Vagina (tissue), 2 donors: Measurements from ENCODE around the gene MRPL17. TPM values are rescaled to one million over a fixed set of nuclear protein-coding genes. Genes with fewer than 3 reads are reported as not detected.
A peak's percentile ranks its signal among the peaks of the same experiment; 100 is the strongest.
"Not testable (repeated sequence)": the region's sequence is repeated elsewhere in the genome, so short reads cannot be mapped to it uniquely, and the experiment has no call there.

Experiments used
- DNase-seq, 2 donors: peaks; one replicate each; pipeline ENCODE4 v3.0.0-alpha.2; 2017; ENCODE audit errors: extremely low spot score in 2 of 2
- H3K27ac ChIP-seq: fragments of 200-600 bp; sonication (generic); one replicate; pipeline ENCODE4 v1.5.1; 2019
- H3K27me3 ChIP-seq: fragments of 200-600 bp; sonication (generic); one replicate; pipeline ENCODE4 v1.5.1; 2019
- H3K36me3 ChIP-seq, 2 donors: fragments of 200-600 bp; sonication (generic); one replicate each; pipeline ENCODE4 v1.5.1; 2017 to 2019
- H3K4me1 ChIP-seq: fragments of 200-600 bp; sonication (generic); one replicate; pipeline ENCODE4 v1.5.1; 2019
- H3K4me3 ChIP-seq, 2 donors: fragments of 200-600 bp; sonication (generic); 1 replicate in 1 of 2; 2 replicates in 1 of 2; pipeline ENCODE4 v1.5.1; 2016 to 2019
- H3K9me3 ChIP-seq: fragments of 200-600 bp; sonication (generic); one replicate; pipeline ENCODE4 v1.5.1; 2019
- CTCF ChIP-seq, 3 experiments: fragments of 450-650 bp in 2 of 3; fragments of 200-600 bp in 1 of 3; sonication (generic) in 1 of 3; IDR thresholded peaks; one replicate each; pipeline ENCODE4 v1.5.1; 2017 to 2019; ENCODE audit warnings: antibody characterized with exemption in 3 of 3, mild to moderate bottlenecking in 2 of 3, moderate library complexity in 2 of 3
- POLR2A ChIP-seq, 2 donors: fragments of 450-650 bp; IDR thresholded peaks; one replicate each; pipeline ENCODE4 v1.6.1; 2017; ENCODE audit warnings: antibody characterized with exemption in 2 of 2, mild to moderate bottlenecking in 2 of 2, moderate library complexity in 2 of 2
- POLR2AphosphoS5 ChIP-seq, 2 donors: sonication (generic); formaldehyde crosslinking; IDR thresholded peaks; one replicate each; pipeline ENCODE4 v1.9.0; 2017; ENCODE audit warnings: antibody characterized with exemption in 2 of 2, mild to moderate bottlenecking in 2 of 2, low read depth in 1 of 2; ENCODE audit not compliant: insufficient read depth in 1 of 2
- intact Hi-C: fragments of 100-400 bp; cut with DNase I; formaldehyde crosslinking; loops from one replicate; pipeline ENCODE4 v1.15.1; 2023
- total RNA-seq: library from RNA; depleted of rRNA; stranded (reverse); fragments of >200 nt; gene quantifications from one replicate; pipeline ENCODE4 v1.2.3, GENCODE V29; 2016

MRPL17 gene
- total RNA-seq, 1 donor from 2014 or later, result 55.2 TPM

DNA sequence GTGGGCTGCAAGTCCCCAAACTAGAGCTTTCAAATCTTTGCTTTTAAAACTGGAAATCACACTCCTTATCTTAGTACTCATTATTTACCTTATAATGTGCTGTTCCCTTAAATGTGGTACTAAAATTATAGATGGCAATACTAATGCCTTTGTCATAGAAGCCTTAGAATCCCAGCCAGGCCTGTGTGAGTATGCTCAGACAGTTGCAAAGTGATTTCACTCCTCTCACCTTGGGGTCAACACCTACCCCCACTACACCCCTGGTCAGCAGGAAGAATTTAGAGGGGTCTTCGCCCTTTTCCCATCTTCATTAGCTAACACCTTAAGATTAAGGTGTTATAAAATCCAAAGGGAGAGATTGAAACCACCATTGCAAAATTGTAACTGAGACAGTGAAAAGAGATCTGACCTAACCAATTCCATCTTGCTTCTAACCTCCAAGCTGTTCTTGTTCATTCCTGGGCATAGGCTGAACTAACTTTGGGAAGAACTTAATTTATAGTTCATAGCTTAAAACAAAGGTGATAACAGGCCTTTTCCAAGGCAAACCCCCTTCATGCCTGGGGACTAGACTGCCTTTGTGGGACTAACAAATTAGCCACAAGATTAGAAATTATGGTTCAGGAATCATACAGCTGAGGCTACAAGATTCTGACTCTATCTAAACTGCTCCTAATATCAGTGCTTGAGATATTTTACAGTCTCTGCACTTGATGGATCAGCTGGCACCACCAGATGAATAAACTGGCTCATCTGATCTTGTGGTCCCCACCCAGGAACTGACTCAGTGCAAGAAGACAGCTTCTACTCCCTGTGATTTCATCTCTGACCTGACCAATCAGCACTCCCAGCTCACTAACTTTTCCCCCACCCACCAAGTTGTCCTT, 10.4 kb upstream of the MRPL17 start:
- DNase-seq, result no peak
- no peak for TF ChIP-seq POLR2AphosphoS5 (IDR thresholded peaks at IDR 0.05; ENCODE audit: insufficient read depth in 1 of 2, low read depth in 1 of 2)
- TF ChIP-seq CTCF (IDR thresholded peaks at IDR 0.05), result no peak
- TF ChIP-seq POLR2A (IDR thresholded peaks at IDR 0.05), result no peak
- intact Hi-C loops, result no loop called here

GRCh38 chr11:6692128-6692527, 9.0 kb upstream of the MRPL17 start:
- peaks cover 27% of the 10 kb centered on the region for H3K4me1 ChIP-seq
- intact Hi-C loops, result no loop called here
- DNase-seq, result no peak
- H3K36me3 ChIP-seq, result no peaks in the 10 kb centered on the region
- H3K4me3 ChIP-seq, result no peak overlapping the region
- TF ChIP-seq POLR2AphosphoS5 (IDR thresholded peaks at IDR 0.05; ENCODE audit: insufficient read depth in 1 of 2, low read depth in 1 of 2) (no peak), POLR2A (IDR thresholded peaks at IDR 0.05) (no peak), CTCF (IDR thresholded peaks at IDR 0.05) (no peak)
- no peaks in the 10 kb centered on the region for H3K9me3 ChIP-seq
- no peaks in the 10 kb centered on the region for H3K27me3 ChIP-seq
- no peak overlapping the region for H3K27ac ChIP-seq

More for the DNA sequence above, 10.4 kb upstream of the MRPL17 start:
- Histone ChIP-seq H3K9me3 (no peaks in the 10 kb centered on the region), H3K4me1 (peaks cover 27% of the 10 kb centered on the region), H3K36me3 (no peaks in the 10 kb centered on the region), H3K4me3 (no peak overlapping the region), H3K27me3 (no peaks in the 10 kb centered on the region), H3K27ac (no peak overlapping the region)

- H3K4me3 ChIP-seq, H3K9me3 ChIP-seq, H3K27ac ChIP-seq, H3K27me3 ChIP-seq, intact Hi-C loops, H3K36me3 ChIP-seq, DNase-seq: not testable (repeated sequence)
- peaks cover 17% of the 10 kb centered on the region for H3K4me1 ChIP-seq
These were observed 7.4 kb upstream of the MRPL17 start for GRCh38 chr11:6690431-6691132.

GRCh38 chr11:6687876-6688275, 4.7 kb upstream of the MRPL17 start:
- no peak for TF ChIP-seq POLR2A (IDR thresholded peaks at IDR 0.05)
- no peak for TF ChIP-seq POLR2AphosphoS5 (IDR thresholded peaks at IDR 0.05; ENCODE audit: insufficient read depth in 1 of 2, low read depth in 1 of 2)
- no peak for TF ChIP-seq CTCF (IDR thresholded peaks at IDR 0.05)
- no peak overlapping the region for H3K4me3 ChIP-seq
- H3K36me3 ChIP-seq, result no peaks in the 10 kb centered on the region
- H3K9me3 ChIP-seq, result no peaks in the 10 kb centered on the region
- intact Hi-C loops, result no loop called here
- peaks cover 4% of the 10 kb centered on the region for H3K4me1 ChIP-seq
- no peaks in the 10 kb centered on the region for H3K27me3 ChIP-seq
- DNase-seq, result no peak
- no peak overlapping the region for H3K27ac ChIP-seq

GRCh38 chr11:6686006-6686405, 2.9 kb upstream of the MRPL17 start:
- Histone ChIP-seq H3K4me1 (peaks cover 23% of the 10 kb centered on the region), H3K9me3 (no peaks in the 10 kb centered on the region), H3K27ac (no peak overlapping the region), H3K4me3 (no peak overlapping the region), H3K36me3 (no peaks in the 10 kb centered on the region), H3K27me3 (no peaks in the 10 kb centered on the region)
- intact Hi-C loops, result no loop called here
- TF ChIP-seq CTCF (IDR thresholded peaks at IDR 0.05) (no peak), POLR2A (IDR thresholded peaks at IDR 0.05) (no peak), POLR2AphosphoS5 (IDR thresholded peaks at IDR 0.05; ENCODE audit: insufficient read depth in 1 of 2, low read depth in 1 of 2) (no peak)
- no peak for DNase-seq

DNA sequence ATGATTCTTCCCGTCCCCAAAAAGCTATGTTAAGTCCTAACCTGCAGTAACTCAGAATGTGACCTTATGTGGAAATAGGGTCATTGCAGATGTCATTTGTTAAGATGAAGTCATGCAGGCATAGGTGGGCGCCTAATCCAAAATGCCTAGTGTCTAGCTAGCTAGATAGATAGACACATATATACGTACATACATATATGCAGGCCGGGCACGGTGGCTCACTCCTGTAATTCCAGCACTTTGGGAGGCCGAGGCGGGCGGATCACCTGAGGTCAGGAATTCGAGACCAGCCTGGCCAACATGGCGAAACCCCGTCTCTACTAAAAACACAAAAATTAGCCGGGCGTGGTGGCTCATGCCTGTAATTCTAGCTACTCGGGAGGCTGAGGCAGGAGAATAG, 928 bp upstream of the MRPL17 start:
- H3K27me3 ChIP-seq, DNase-seq, H3K36me3 ChIP-seq, H3K9me3 ChIP-seq: not testable (repeated sequence)
- peaks cover 24% of the 10 kb centered on the region for H3K4me1 ChIP-seq
- H3K27ac ChIP-seq, result peak overlapping the region; percentile 94
- H3K4me3 ChIP-seq, result peak overlapping the region; percentile 77 to 78
- intact Hi-C loops, result loop anchor here (5.0 kb wide), 1 partner anchor 82 kb away; the partner anchor contains the start of genes ILK and RRP8
